Smooth muscle cell (in vitro differentiated cells): ENCODE measurements around the gene IDH2. TPM values are rescaled to one million over a fixed set of nuclear protein-coding genes. Genes with fewer than 3 reads are reported as not detected.
"Not testable (repeated sequence)": the region's sequence is repeated elsewhere in the genome, so short reads cannot be mapped to it uniquely, and the experiment has no call there.

ENCODE experiments used
- DNase-seq: peaks from one replicate; lab custom pipeline; 2025; ENCODE audit not compliant: unreplicated experiment; lab: John Stamatoyannopoulos, UW
- H2AFZ ChIP-seq: fragments of 200-600 bp; sonication (generic); 2 replicates; pipeline ENCODE4 v1.6.0; 2016; ENCODE audit warnings: antibody characterized with exemption, low read depth, mild to moderate bottlenecking
- H3F3A ChIP-seq: fragments of 200-600 bp; sonication (generic); 2 replicates; pipeline ENCODE4 v1.6.0; 2017; ENCODE audit warnings: antibody characterized with exemption, low read depth
- H3K27ac ChIP-seq: fragments of 200-600 bp; sonication (generic); 2 replicates; pipeline ENCODE4 v1.5.1; 2016; ENCODE audit warnings: low read depth, mild to moderate bottlenecking
- H3K27me3 ChIP-seq: fragments of 200-600 bp; sonication (generic); 2 replicates; pipeline ENCODE4 v1.6.1; 2016; ENCODE audit warnings: low read depth, mild to moderate bottlenecking
- H3K36me3 ChIP-seq: fragments of 200-600 bp; sonication (generic); 2 replicates; pipeline ENCODE4 v1.5.1; 2016; ENCODE audit warnings: low read depth
- H3K4me1 ChIP-seq: fragments of 200-600 bp; sonication (generic); 2 replicates; pipeline ENCODE4 v1.5.1; 2016; ENCODE audit warnings: low read depth
- H3K4me2 ChIP-seq: fragments of 200-600 bp; sonication (generic); 2 replicates; pipeline ENCODE4 v1.6.0; 2016; ENCODE audit warnings: mild to moderate bottlenecking
- H3K4me3 ChIP-seq: fragments of 200-600 bp; sonication (generic); 2 replicates; pipeline ENCODE4 v1.5.1; 2016; ENCODE audit warnings: mild to moderate bottlenecking
- H3K79me2 ChIP-seq: fragments of 200-600 bp; sonication (generic); 2 replicates; pipeline ENCODE4 v1.6.0; 2016; ENCODE audit warnings: low read depth, mild to moderate bottlenecking
- H3K9ac ChIP-seq: fragments of 200-600 bp; sonication (generic); 2 replicates; pipeline ENCODE4 v1.6.0; 2016; ENCODE audit warnings: low read depth
- H3K9me3 ChIP-seq: fragments of 200-600 bp; sonication (generic); replicated peaks from 2 replicates; pipeline ENCODE4 v1.5.1; 2016; ENCODE audit warnings: low read depth
- H4K20me1 ChIP-seq: fragments of 200-600 bp; sonication (generic); 2 replicates; pipeline ENCODE4 v1.6.0; 2016; ENCODE audit warnings: low read depth
- WGBS: methylation state at CpG from one replicate; pipeline ENCODE4 v1.1.7; 2016; ENCODE audit warnings: low lambda C conversion rate; 5-methylcytosine and 5-hydroxymethylcytosine counted together
- polyA plus RNA-seq: library from polyadenylated mRNA; unstranded; fragments of >200 nt; fragmentation: Nextera tagmentation; extraction: Ambion mirVana; gene quantifications from 2 replicates; pipeline ENCODE4 v1.2.1, GENCODE V29; 2016
- total RNA-seq: library from RNA; depleted of rRNA; stranded (reverse); fragments of >200 nt; gene quantifications from 2 replicates; pipeline ENCODE4 v1.2.3, GENCODE V29; 2014
- TF ChIP-seq, protein P1 (sequence below): fragments of 200-600 bp; sonication (generic); IDR thresholded peaks from 2 replicates; pipeline ENCODE4 v1.5.1; 2017; ENCODE audit warnings: borderline replicate concordance, mild to moderate bottlenecking, antibody characterized with exemption; ENCODE audit not compliant: insufficient read depth, poor library complexity, severe bottlenecking

Gene IDH2
- total and polyA plus RNA-seq, 2 experiments from 2014 or later: 67.9 to 278 TPM

DNA sequence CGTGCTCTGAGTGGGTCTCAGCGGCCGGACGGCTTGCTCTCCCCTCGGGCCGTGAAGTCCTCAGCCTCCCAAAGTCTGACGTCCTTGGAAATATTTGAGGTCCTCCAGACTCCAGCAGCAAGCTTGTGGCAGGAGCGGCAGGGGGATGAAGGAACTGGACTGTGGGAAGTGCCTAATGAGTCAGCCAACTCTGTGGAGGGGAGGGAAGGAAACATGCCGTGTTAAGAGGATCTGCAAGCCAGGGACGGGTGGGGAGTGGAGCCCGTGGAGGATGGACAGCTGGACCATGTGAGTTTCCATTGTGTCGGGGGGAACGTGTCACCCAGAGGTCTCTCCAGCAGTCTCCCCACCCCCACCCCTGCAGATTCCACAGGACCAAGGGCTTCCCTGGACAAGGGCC is 39.4 kb upstream of the IDH2 start:
- Histone ChIP-seq H3K4me1 (peaks cover 4% of the 10 kb centered on the region), H2AFZ (peak overlapping the region; percentile 15), H3K27me3 (no peaks in the 10 kb centered on the region), H3K4me2 (no peak overlapping the region), H3K79me2 (no peaks in the 10 kb centered on the region), H3K9ac (no peak overlapping the region), H3K27ac (peak overlapping the region; percentile 7), H3K36me3 (no peaks in the 10 kb centered on the region), H3K4me3 (no peak overlapping the region), H3F3A (no peaks in the 10 kb centered on the region), H3K9me3 (no peaks in the 10 kb centered on the region), H4K20me1 (no peaks in the 10 kb centered on the region)
- WGBS: 38% methylated on average over 13 of the region's 13 CpGs
- DNase-seq: peak; percentile 10
- TF ChIP-seq, protein P1, sequence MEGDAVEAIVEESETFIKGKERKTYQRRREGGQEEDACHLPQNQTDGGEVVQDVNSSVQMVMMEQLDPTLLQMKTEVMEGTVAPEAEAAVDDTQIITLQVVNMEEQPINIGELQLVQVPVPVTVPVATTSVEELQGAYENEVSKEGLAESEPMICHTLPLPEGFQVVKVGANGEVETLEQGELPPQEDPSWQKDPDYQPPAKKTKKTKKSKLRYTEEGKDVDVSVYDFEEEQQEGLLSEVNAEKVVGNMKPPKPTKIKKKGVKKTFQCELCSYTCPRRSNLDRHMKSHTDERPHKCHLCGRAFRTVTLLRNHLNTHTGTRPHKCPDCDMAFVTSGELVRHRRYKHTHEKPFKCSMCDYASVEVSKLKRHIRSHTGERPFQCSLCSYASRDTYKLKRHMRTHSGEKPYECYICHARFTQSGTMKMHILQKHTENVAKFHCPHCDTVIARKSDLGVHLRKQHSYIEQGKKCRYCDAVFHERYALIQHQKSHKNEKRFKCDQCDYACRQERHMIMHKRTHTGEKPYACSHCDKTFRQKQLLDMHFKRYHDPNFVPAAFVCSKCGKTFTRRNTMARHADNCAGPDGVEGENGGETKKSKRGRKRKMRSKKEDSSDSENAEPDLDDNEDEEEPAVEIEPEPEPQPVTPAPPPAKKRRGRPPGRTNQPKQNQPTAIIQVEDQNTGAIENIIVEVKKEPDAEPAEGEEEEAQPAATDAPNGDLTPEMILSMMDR: no peak

DNA sequence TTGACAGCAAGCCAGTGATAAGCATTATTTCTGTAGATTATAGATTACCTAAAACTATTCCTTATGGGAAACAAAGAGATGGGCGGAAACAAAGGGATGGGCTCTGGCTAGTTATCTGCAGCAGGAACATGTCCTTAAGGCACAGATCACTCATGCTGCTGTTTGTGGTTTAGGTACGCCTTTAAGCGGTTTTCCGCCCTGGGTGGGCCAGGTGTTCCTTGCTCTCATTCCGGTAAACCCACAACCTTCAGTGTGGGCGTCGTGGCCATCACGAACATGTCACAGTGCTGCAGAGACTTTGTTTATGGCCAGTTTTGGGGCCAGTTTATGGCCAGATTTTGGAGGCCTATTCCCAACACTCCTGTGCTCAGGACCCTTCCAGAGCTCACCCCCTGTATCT is 37.3 kb upstream of the IDH2 start:
- not testable (repeated sequence) for H3K79me2 ChIP-seq, H2AFZ ChIP-seq, H3K4me3 ChIP-seq, H3K9ac ChIP-seq, H4K20me1 ChIP-seq, H3K9me3 ChIP-seq, H3K4me2 ChIP-seq, H3K4me1 ChIP-seq, H3K36me3 ChIP-seq, DNase-seq, H3K27me3 ChIP-seq, H3F3A ChIP-seq, H3K27ac ChIP-seq
- 92% methylated on average over 8 of the region's 8 CpGs for WGBS

DNA sequence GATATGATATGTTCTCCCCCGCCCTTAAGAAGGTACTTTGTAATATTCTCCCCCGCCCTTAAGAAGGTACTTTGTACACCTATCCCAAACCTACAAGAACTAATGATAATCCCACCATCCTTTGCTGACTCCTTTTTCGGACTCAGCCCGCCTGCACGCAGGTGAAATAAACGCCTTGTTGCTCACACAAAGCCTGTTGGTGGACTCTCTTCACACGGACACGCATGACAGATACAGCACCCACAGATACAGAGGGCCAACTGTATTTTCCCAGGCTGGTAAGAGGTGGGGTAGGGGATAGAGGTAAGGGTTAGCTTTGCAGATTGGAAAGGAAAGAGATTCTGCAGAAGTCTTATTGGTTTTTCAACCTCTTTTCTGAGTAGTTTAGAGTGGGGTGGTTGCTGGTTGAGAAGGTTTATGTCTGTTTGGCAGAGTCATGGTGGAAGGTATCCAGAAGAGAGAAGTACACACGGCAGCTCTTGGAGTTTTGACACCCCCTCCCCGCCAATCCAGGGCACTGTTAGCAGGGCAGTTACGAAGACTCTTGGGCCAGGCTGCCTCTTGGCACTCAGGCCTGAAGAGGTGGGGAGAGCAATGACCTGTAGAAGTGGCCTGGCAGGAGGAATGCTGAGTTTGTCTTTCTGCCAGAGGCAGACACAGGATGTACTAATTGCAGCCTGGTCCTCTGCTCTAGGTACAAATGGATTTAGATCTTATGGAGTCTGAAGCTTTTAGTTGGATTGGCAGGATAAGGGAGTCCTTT is 36.0 kb upstream of the IDH2 start:
- Histone ChIP-seq H3F3A (no peaks in the 10 kb centered on the region), H3K27ac (no peak overlapping the region), H3K4me2 (no peak overlapping the region), H4K20me1 (no peaks in the 10 kb centered on the region), H3K4me3 (no peak overlapping the region), H3K9ac (no peak overlapping the region), H3K36me3 (no peaks in the 10 kb centered on the region), H2AFZ (no peak overlapping the region), H3K9me3 (no peaks in the 10 kb centered on the region), H3K4me1 (peaks cover under 1% of the 10 kb centered on the region), H3K79me2 (no peaks in the 10 kb centered on the region), H3K27me3 (no peaks in the 10 kb centered on the region)
- no peak for DNase-seq
- 95% methylated on average over 11 of the region's 11 CpGs for WGBS
- TF ChIP-seq, protein P1: no peak

DNA sequence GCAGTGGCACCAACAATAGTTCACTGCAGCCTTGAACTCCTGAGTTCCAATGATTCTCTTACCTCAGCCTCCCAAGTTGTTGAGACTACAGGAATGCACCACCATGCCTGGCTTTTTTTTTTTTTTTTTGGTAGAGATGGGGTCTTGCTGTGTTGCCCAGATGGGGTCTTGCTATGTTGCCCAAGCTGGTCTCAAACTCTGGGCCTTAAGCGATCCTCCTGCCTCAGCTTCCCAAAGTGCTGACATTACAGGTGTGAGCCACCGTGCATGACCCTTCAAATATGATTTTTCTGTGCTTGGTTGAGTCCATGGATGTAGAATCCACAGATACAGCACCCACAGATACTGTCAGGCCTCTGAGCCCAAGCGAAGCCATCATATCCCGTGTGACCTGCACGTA is 30.2 kb upstream of the IDH2 start:
- no peaks in the 10 kb centered on the region for H3K27me3 ChIP-seq
- TF ChIP-seq, protein P1: no peak

More for the DNA sequence above, 30.2 kb upstream of the IDH2 start:
- no peak for DNase-seq
- H4K20me1 ChIP-seq: no peaks in the 10 kb centered on the region
- H3K4me1 ChIP-seq: no peaks in the 10 kb centered on the region
- no peaks in the 10 kb centered on the region for H3K9me3 ChIP-seq
- no peaks in the 10 kb centered on the region for H3F3A ChIP-seq
- no peak overlapping the region for H2AFZ ChIP-seq
- H3K27ac ChIP-seq: no peak overlapping the region
- H3K9ac ChIP-seq: no peak overlapping the region
- no peaks in the 10 kb centered on the region for H3K36me3 ChIP-seq
- WGBS: 91% methylated on average over 5 of the region's 5 CpGs
- H3K4me2 ChIP-seq: no peak overlapping the region
- no peaks in the 10 kb centered on the region for H3K79me2 ChIP-seq
- H3K4me3 ChIP-seq: no peak overlapping the region
